Measurements from ENCODE around the gene ATRN.

Gene ATRN

DNA sequence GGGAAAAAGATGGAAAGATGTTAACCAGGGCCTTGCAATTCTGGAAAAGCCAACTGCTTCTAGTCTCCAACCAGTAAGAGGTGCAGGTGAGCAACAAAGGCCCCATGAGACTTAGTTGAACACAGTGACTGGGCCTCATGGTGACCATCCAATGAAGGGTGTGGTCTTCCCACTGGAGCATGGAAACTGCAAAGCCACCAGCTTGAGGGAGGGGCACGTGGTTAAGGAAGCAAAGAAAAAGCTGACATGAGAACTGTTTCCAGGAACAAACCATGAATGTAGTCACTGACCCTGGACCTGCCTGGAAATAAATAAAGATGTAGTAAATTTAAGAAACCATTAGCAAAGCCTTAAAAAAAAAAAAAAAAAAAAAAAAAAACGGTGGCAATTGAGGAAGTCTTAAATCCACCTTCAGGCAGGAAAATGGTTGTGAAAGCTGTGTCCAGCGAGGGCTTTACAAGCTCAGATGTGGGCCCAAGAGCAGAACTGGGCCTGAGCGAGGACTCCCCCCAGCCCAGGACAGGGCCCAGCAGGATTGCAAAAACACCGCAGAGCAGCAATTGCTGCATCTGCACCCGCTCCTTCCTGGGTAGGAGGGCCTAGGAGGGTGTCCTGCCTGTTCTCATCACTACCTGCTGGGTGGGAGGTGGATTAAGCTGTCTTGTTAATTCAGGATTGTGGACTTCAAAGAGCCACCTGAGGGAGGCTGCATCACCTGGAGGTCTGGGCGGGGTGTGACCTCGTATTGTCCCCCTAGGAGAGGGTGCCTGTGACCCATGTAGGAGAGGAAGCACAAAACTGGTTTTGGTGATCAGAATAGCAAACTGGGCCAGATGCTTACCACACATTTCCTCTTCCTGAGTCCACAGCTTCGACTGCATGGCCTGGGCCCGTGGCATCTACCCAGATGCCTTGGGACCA, 182.1 kb downstream of the ATRN start:
- Histone ChIP-seq H4K12ac (ENCODE audit: low read depth, low read length) (no peak overlapping the region), H3K9ac (ENCODE audit: low read length) (no peak overlapping the region), H2AK5ac (ENCODE audit: low read length) (no peak overlapping the region), H3K4me1 (ENCODE audit: control insufficient read depth in 1 of 2, insufficient read depth in 2 of 2, low read length in 2 of 2) (peaks cover 0 to 4% of the 10 kb centered on the region in 2 experiments), H2BK120ac (ENCODE audit: insufficient read depth, low read length, poor library complexity) (no peak overlapping the region), H3K27me3 (ENCODE audit: insufficient read depth, low read length) (no peaks in the 10 kb centered on the region), H3K4me3 (ENCODE audit: low read depth, low read length) (no peak overlapping the region), H3K79me2 (ENCODE audit: control insufficient read depth, insufficient read depth, low read length, poor library complexity) (no peaks in the 10 kb centered on the region), H2AFZ (ENCODE audit: insufficient read depth, low read length, poor library complexity) (no peak overlapping the region), H3K27ac (ENCODE audit: low read depth, low read length) (no peak overlapping the region), H3K36me3 (ENCODE audit: control insufficient read depth in 1 of 2, insufficient read depth in 2 of 2, low read length in 2 of 2) (no peaks in the 10 kb centered on the region), H4K91ac (ENCODE audit: low read depth, low read length) (no peak overlapping the region), H3K23ac (ENCODE audit: low read length) (no peak overlapping the region), H3K4me2 (ENCODE audit: low read length) (no peak overlapping the region), H3K18ac (ENCODE audit: low read length) (no peak overlapping the region), H3K9me3 (ENCODE audit: insufficient read depth, low read depth, low read length) (no peaks in the 10 kb centered on the region), H3K14ac (ENCODE audit: low read length) (no peak overlapping the region), H4K8ac (ENCODE audit: low read depth, low read length) (no peak overlapping the region), H2BK12ac (ENCODE audit: low read length) (no peak overlapping the region), H3K4ac (ENCODE audit: low read depth, low read length) (no peak overlapping the region), H3K79me1 (ENCODE audit: low read length) (no peaks in the 10 kb centered on the region), H2BK5ac (ENCODE audit: low read depth, low read length, poor library complexity) (no peak overlapping the region)
- WGBS (ENCODE audit: extremely low coverage, insufficient coverage, insufficient read length), result no CpG with 5 or more reads among the region's 10 CpGs
- DNase-seq, result no peak

GRCh38 chr20:3653921-3654320, 183.1 kb downstream of the ATRN start:
- Histone ChIP-seq H3K4me1 (ENCODE audit: control insufficient read depth in 1 of 2, insufficient read depth in 2 of 2, low read length in 2 of 2) (peaks cover 0 to 4% of the 10 kb centered on the region in 2 experiments), H3K27ac (ENCODE audit: low read depth, low read length) (no peak overlapping the region), H2AFZ (ENCODE audit: insufficient read depth, low read length, poor library complexity) (no peak overlapping the region), H2BK5ac (ENCODE audit: low read depth, low read length, poor library complexity) (no peak overlapping the region), H3K9ac (ENCODE audit: low read length) (no peak overlapping the region), H3K14ac (ENCODE audit: low read length) (no peak overlapping the region), H4K8ac (ENCODE audit: low read depth, low read length) (no peak overlapping the region), H3K27me3 (ENCODE audit: insufficient read depth, low read length) (no peaks in the 10 kb centered on the region), H3K4ac (ENCODE audit: low read depth, low read length) (no peak overlapping the region), H3K18ac (ENCODE audit: low read length) (no peak overlapping the region), H3K4me3 (ENCODE audit: low read depth, low read length) (no peak overlapping the region), H4K12ac (ENCODE audit: low read depth, low read length) (no peak overlapping the region), H2BK120ac (ENCODE audit: insufficient read depth, low read length, poor library complexity) (no peak overlapping the region), H2AK5ac (ENCODE audit: low read length) (no peak overlapping the region), H3K9me3 (ENCODE audit: insufficient read depth, low read depth, low read length) (no peaks in the 10 kb centered on the region), H3K79me2 (ENCODE audit: control insufficient read depth, insufficient read depth, low read length, poor library complexity) (no peaks in the 10 kb centered on the region), H3K79me1 (ENCODE audit: low read length) (no peaks in the 10 kb centered on the region), H3K4me2 (ENCODE audit: low read length) (no peak overlapping the region), H4K91ac (ENCODE audit: low read depth, low read length) (no peak overlapping the region), H2BK12ac (ENCODE audit: low read length) (no peak overlapping the region), H3K23ac (ENCODE audit: low read length) (no peak overlapping the region), H3K36me3 (ENCODE audit: control insufficient read depth in 1 of 2, insufficient read depth in 2 of 2, low read length in 2 of 2) (no peaks in the 10 kb centered on the region)
- WGBS (ENCODE audit: extremely low coverage, insufficient coverage, insufficient read length), result no CpG with 5 or more reads among the region's 2 CpGs
- DNase-seq, result no peak

DNA sequence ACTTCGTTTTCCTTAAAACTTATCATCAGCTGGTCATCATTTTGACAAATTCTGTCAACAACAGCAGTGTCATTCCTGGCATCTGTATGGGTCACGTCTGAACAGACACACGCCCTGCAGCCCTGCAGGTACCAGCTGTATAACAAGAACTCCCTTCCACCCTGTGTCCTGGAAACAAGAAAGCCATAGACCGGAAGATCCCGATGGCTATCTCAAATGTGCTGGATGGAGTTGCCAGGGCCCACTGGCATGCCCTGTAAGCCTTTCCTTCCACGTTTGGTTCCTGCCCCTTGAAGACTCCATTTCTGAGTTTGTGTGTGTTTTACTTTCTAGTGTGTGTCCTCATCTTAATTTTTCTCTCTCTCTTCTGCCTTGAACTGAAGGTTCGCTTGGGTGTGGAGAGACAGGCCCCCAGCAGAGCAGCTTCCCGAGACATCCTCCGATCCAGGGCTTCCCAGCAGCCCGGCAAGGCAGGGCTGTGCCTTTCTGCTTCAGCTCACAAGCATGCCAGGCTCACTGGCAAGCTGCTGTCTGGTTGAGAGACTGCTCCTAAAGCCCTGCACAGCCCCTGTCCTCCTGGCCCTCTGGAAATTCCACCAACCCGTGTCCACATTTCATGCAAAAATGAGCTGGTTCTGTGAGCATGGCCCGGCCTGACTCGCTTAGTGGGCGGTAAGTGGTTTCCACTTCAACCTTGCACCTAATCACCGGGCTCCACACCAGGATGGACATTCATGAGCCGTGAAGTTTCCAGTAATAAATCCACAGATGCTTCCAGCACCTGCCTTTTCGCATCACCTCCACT, 183.7 kb downstream of the ATRN start:
- no peak overlapping the region for H3K4me3 ChIP-seq (ENCODE audit: low read depth, low read length)
- no peak overlapping the region for H3K23ac ChIP-seq (ENCODE audit: low read length)
- H4K91ac ChIP-seq (ENCODE audit: low read depth, low read length), result no peak overlapping the region
- no peak overlapping the region for H3K14ac ChIP-seq (ENCODE audit: low read length)
- H3K79me1 ChIP-seq (ENCODE audit: low read length), result no peaks in the 10 kb centered on the region
- H2AFZ ChIP-seq (ENCODE audit: insufficient read depth, low read length, poor library complexity), result no peak overlapping the region
- no peak overlapping the region for H3K18ac ChIP-seq (ENCODE audit: low read length)
- H3K4me1 ChIP-seq (ENCODE audit: control insufficient read depth in 1 of 2, insufficient read depth in 2 of 2, low read length in 2 of 2), result peaks cover 0 to 4% of the 10 kb centered on the region in 2 experiments
- no peak overlapping the region for H2BK5ac ChIP-seq (ENCODE audit: low read depth, low read length, poor library complexity)
- no CpG with 5 or more reads among the region's 17 CpGs for WGBS (ENCODE audit: extremely low coverage, insufficient coverage, insufficient read length)
- H3K27me3 ChIP-seq (ENCODE audit: insufficient read depth, low read length), result no peaks in the 10 kb centered on the region
- no peak overlapping the region for H2BK12ac ChIP-seq (ENCODE audit: low read length)
- H3K9ac ChIP-seq (ENCODE audit: low read length), result no peak overlapping the region
- no peaks in the 10 kb centered on the region for H3K9me3 ChIP-seq (ENCODE audit: insufficient read depth, low read depth, low read length)
- H2AK5ac ChIP-seq (ENCODE audit: low read length), result no peak overlapping the region
- H3K27ac ChIP-seq (ENCODE audit: low read depth, low read length), result no peak overlapping the region
- no peaks in the 10 kb centered on the region for H3K79me2 ChIP-seq (ENCODE audit: control insufficient read depth, insufficient read depth, low read length, poor library complexity)
- no peak overlapping the region for H3K4ac ChIP-seq (ENCODE audit: low read depth, low read length)
- peak; percentile 50 to 75 for DNase-seq
- H4K8ac ChIP-seq (ENCODE audit: low read depth, low read length), result no peak overlapping the region
- no peak overlapping the region for H2BK120ac ChIP-seq (ENCODE audit: insufficient read depth, low read length, poor library complexity)
- H4K12ac ChIP-seq (ENCODE audit: low read depth, low read length), result no peak overlapping the region
- no peak overlapping the region for H3K4me2 ChIP-seq (ENCODE audit: low read length)
- no peaks in the 10 kb centered on the region for H3K36me3 ChIP-seq (ENCODE audit: control insufficient read depth in 1 of 2, insufficient read depth in 2 of 2, low read length in 2 of 2)

GRCh38 chr20:3655131-3655405, 184.2 kb downstream of the ATRN start:
- Histone ChIP-seq H3K4me2 (ENCODE audit: low read length) (no peak overlapping the region), H3K14ac (ENCODE audit: low read length) (no peak overlapping the region), H2BK120ac (ENCODE audit: insufficient read depth, low read length, poor library complexity) (no peak overlapping the region), H3K36me3 (ENCODE audit: control insufficient read depth in 1 of 2, insufficient read depth in 2 of 2, low read length in 2 of 2) (no peaks in the 10 kb centered on the region), H3K4ac (ENCODE audit: low read depth, low read length) (no peak overlapping the region), H4K91ac (ENCODE audit: low read depth, low read length) (no peak overlapping the region), H4K12ac (ENCODE audit: low read depth, low read length) (no peak overlapping the region), H2AFZ (ENCODE audit: insufficient read depth, low read length, poor library complexity) (no peak overlapping the region), H2BK5ac (ENCODE audit: low read depth, low read length, poor library complexity) (no peak overlapping the region), H3K79me2 (ENCODE audit: control insufficient read depth, insufficient read depth, low read length, poor library complexity) (no peaks in the 10 kb centered on the region), H2AK5ac (ENCODE audit: low read length) (no peak overlapping the region), H3K27ac (ENCODE audit: low read depth, low read length) (no peak overlapping the region), H3K27me3 (ENCODE audit: insufficient read depth, low read length) (no peaks in the 10 kb centered on the region), H3K4me1 (ENCODE audit: control insufficient read depth in 1 of 2, insufficient read depth in 2 of 2, low read length in 2 of 2) (peaks cover 0 to 4% of the 10 kb centered on the region in 2 experiments), H4K8ac (ENCODE audit: low read depth, low read length) (no peak overlapping the region), H3K79me1 (ENCODE audit: low read length) (no peaks in the 10 kb centered on the region), H3K9ac (ENCODE audit: low read length) (no peak overlapping the region), H2BK12ac (ENCODE audit: low read length) (no peak overlapping the region), H3K9me3 (ENCODE audit: insufficient read depth, low read depth, low read length) (no peaks in the 10 kb centered on the region), H3K23ac (ENCODE audit: low read length) (no peak overlapping the region), H3K4me3 (ENCODE audit: low read depth, low read length) (no peak overlapping the region), H3K18ac (ENCODE audit: low read length) (no peak overlapping the region)
- WGBS (ENCODE audit: extremely low coverage, insufficient coverage, insufficient read length), result no CpG with 5 or more reads among the region's 4 CpGs
- no peak for DNase-seq
